ENCODE data around the gene SPINK4.

Gene SPINK4

DNA sequence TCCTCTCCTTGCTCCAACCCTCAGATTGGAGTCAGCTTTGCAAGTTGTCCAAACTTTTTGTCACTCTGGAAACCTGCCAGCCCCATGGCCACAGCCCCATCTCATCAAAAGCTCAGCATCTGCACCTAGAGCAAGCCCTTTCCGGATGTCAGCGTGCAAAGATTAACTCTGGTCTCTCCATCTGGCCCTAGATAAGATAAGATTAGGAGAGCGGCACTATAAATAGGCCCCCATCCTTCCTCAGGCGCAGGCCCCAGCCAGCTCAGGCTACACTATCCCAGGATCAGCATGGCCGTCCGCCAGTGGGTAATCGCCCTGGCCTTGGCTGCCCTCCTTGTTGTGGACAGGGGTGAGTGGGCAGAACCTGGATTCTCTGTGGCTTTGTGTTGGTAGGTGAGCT, at the start of gene SPINK4:
TSS of gene SPINK4 (plus strand) at position 247 of the 400 bp plus-strand sequence. CDS start at position 289, 42 bp downstream.
- DNase-seq (ENCODE audit: low read depth in 2 of 2) = no peak

GRCh38 chr9:33192493-33193255, 47.3 kb upstream of the SPINK4 start:
- no peak for DNase-seq (ENCODE audit: low read depth in 2 of 2)

GRCh38 chr9:33193818-33194217, 46.1 kb upstream of the SPINK4 start:
- no peak for DNase-seq (ENCODE audit: low read depth in 2 of 2)

DNA sequence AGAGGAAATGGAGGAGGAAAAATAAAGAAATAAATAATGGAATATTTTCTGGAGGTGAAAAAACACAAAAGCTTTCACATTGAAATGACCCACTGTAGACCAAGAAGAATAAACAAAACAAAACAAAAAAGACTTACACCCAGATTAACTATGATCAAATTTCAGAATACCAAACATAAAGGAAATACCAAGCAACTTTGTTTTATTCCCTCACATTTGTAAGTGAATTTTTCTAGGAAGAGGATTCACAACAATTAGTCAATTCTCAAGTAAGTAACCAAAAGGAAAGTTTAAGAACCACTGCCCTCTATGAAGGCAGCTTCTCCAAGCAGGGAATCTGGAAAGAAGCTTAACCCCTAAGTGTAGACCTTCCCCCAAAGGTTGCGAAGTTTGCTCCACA, 43.2 kb upstream of the SPINK4 start:
- DNase-seq (ENCODE audit: low read depth in 2 of 2) = no peak

DNA sequence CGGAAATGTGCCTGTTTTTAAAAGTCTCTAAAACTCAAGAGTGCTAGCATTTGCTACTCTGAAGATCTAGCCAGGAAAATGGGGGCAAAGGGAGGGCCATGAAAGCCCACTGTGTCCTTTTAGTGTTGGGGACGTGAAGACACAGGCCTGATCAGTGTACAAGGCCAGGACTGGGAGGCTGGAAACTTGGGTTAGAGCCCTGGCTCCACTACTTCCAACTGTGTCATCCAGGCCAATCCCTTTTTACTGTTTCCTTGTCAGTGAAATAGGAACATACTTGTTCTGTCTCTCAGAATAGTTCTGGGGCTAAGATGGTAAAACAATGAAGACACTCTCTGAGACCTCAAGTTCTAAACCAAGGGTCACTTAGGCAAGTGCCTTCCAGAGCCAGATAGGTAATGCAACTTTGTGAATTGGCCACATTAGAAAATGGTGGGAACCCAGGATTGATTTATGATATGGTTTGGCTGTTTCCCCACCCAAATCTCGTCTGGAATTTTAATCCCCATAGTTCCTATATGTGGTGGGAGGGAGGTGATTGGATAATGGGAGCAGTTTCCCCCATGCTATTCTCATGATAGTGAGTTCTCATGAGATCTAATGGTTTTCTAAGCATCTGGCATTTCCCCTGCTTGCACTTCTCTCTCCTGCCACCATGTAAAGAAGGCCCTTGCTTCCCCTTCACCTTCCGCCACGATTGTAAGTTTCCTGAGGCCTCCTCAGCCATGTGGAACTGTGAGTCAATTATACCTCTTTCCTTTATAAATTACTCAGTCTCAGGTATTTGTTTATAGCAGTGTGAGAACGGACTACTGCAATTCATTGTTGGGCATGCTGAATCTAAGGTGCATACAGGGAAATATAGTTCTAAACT, 42.5 kb upstream of the SPINK4 start:
- DNase-seq (ENCODE audit: low read depth in 2 of 2) = no peak

DNA sequence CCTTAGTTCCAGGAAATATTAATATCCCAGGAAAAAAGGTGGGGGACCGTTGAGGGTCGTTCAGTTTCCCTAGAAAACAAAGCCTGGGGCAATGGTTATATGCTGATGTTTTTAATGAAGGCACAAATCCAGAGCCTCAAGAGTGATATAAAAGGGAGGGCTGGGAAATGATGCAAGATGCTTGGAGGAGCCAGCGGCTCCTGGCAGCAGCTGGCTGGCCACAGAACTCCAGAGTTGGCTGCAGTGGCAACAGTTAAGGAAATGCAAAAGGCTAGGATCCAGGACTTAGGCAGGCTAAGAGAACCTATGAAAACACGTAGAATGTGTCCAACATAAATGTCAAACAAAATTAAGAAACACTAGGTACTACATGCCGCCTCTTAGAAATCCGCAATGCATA, 41.8 kb upstream of the SPINK4 start:
- no peak for DNase-seq (ENCODE audit: low read depth in 2 of 2)

GRCh38 chr9:33202018-33202417, 37.9 kb upstream of the SPINK4 start:
- DNase-seq (ENCODE audit: low read depth in 2 of 2) = no peak

DNA sequence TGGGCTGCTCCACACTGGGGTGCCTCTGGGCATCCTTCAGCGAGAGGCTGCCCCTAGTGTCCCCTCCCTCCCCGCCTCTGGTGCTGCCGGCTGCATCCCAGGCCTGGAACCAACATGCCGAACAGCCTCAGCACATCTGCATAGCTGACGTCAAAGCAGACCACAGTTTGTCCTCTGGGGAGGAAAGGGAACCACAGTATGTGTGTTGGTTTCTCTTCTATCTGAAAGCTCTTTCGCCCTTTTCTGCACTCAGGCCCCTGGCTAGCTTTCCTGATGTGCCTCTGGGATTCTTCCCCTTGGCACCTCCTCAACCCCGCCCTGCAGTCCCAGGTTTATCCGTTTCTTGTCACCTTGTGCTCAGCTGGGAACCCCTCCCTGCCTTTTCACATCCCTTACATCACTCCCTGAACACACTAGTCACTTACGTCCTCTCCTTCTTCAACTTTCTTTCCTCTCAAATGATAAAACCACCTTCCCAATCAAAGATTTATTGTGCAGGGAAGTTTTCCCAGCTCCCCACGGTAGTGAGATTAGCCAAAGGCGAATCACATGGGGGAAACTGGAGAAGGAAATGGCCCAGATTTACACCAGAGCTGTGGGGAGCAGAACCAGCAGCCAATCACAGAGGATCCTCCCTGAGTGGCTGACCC, 37.3 kb upstream of the SPINK4 start:
- DNase-seq (ENCODE audit: low read depth in 2 of 2) = no peak

- DNase-seq (ENCODE audit: low read depth in 2 of 2) = no peak
Observed at GRCh38 chr9:33209394-33209793, 30.6 kb upstream of the SPINK4 start.

GRCh38 chr9:33210006-33210715, 29.8 kb upstream of the SPINK4 start:
- DNase-seq (ENCODE audit: low read depth in 2 of 2) = no peak

DNA sequence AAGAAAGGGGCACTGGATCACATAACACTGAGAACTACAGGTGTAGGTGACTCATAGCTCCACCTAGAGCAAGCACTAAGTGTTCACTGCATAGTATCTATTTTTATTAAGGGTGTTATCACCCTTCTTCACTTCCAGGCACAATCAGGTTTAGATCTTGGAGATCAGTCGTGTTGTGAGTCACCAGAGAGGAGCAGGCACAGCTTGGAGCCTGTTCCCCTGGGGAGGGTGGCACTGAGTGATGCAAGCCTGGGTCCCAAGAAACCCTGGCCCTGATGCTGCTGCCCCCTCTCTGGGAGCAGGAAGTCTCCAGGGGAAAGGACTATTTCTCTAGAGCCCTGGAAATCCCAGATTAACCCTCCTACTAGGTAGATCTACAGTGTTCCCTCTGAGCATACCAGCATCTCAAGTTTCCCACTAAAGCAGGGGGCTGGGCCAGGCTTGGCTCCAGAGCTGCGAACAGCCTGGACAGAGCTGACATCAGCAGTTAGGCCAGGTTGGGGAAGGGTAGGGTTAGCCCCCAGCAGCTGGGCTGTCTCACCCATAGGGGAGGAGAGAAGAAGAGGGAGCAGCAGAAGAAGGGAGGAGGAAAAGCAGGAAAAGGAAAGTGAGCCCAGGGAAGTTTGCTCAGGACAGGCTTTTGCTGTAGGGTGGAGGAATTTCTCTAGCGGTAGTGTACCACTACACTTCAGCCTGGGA, 28.1 kb upstream of the SPINK4 start:
- DNase-seq (ENCODE audit: low read depth in 2 of 2) = no peak

- DNase-seq (ENCODE audit: low read depth in 2 of 2) = no peak
Observed at GRCh38 chr9:33220681-33221567, 19.0 kb upstream of the SPINK4 start.

- DNase-seq (ENCODE audit: low read depth in 2 of 2) = no peak
Observed at GRCh38 chr9:33221568-33221884, 18.4 kb upstream of the SPINK4 start.

- DNase-seq (ENCODE audit: low read depth in 2 of 2) = no peak
Observed at GRCh38 chr9:33222031-33222430, 17.9 kb upstream of the SPINK4 start.

DNA sequence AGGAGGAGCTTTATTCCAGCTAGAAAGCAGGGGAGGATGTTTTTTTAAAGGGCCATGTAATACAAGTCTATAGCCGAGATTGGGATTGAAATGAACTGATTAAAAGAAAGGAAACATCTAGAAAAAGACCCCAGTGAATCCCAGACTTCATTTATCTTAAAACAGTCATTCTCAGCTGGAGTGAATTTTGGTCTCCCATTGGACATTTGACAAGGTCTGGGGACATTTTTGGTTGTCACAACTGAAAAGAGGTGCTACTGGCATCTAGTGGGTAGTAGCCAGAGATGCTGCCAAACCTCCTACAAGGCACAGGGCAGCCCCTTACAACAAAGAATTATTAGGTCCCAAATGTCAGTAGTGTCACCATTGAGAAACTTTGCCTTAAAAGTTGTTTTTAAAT, 16.3 kb upstream of the SPINK4 start:
- no peak for DNase-seq (ENCODE audit: low read depth in 2 of 2)

DNA sequence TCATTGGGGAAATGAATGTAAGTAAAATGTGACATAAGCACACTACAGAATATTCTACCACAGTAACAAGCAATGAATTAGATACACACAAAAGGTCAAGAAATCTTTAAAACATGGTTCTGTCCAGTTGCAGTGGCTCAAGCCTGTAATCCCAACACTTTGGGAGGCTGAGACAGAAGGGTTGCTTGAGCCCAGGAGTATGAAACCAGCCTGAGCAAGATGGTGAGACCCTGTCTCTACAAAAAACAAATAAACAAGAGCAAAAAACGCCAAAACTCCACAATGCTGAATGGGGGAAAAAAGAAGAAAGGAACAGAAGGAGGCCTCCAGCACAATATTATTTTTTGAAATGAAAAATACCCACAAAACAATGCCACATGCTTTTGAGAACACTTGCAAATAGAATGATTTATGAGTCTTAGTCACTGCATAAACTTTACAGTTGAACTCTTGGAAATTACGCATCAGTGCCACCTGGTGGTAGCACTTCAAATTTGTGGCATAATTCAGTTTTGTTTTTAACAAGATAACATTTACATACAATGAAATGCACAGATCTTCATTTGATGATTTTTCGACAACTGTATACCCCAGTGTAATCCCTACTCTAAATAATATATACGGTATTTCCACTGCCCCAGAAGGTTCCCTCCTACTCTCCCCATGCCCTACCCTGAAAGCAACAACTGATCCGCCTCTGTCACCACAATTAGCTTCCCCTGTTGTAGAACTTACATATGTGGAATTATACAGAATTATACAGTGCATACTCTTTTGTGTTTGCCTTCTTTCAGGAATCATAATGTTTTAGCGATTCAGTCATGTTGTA, 14.4 kb upstream of the SPINK4 start:
- peak; percentile 42 to 69 for DNase-seq (ENCODE audit: low read depth in 2 of 2)

GRCh38 chr9:33227008-33227398, 13.0 kb upstream of the SPINK4 start:
- no peak for DNase-seq (ENCODE audit: low read depth in 2 of 2)

- DNase-seq (ENCODE audit: low read depth in 2 of 2) = no peak
Observed at GRCh38 chr9:33227741-33228140, 12.2 kb upstream of the SPINK4 start.

DNA sequence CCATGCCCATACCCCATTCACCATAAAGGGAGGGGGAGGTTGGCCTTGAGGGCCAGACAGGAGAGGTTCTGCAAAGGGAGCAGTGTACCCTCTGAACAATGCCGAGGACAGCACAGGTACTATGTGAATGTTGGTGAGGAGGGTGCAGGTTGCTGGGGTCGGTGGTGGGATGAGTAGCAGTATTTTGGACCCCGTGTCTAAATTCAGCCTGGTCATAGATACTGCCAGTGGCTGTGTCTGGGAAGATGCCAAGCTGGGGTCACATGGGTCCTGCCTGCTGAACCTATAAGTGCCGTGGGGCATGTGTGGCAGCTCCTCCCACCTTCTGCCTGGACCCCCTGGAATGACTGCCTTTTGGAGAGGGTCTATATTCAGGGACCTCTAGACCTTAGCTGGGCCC, 11.4 kb upstream of the SPINK4 start:
- DNase-seq (ENCODE audit: low read depth in 2 of 2) = no peak
